Measurements from ENCODE around the gene ARID5A.

The ARID5A gene

DNA sequence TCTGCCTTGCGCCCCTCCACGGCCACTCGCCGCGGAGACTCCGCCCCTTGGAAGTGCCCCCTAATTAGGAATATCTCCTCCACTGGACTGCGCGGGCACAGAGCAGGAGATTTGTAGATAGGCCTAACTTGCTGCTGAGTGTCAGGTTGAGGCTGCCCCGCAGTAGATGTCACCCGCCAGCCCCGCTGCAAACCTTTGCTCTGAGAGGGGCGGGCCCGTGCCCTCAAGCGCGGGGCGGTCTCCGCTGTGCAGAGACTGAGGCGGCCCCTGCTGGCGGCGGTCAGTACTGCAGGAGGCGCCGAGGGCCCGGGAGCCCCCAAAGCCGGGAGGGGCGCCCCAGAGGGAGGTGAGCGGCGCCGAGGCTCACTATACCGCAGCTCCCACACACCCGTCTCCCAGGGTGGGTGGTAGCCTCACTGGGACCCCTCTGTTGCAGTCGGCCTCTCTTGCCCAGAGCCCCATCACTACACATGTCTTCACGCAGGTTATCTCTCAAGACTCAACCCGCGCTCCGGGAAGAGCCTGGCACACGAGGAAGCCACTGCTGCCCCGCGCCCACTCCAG is 28.5 kb upstream of the ARID5A start:
- peak; percentile 93 for DNase-seq (ENCODE audit: low spot score)

DNA sequence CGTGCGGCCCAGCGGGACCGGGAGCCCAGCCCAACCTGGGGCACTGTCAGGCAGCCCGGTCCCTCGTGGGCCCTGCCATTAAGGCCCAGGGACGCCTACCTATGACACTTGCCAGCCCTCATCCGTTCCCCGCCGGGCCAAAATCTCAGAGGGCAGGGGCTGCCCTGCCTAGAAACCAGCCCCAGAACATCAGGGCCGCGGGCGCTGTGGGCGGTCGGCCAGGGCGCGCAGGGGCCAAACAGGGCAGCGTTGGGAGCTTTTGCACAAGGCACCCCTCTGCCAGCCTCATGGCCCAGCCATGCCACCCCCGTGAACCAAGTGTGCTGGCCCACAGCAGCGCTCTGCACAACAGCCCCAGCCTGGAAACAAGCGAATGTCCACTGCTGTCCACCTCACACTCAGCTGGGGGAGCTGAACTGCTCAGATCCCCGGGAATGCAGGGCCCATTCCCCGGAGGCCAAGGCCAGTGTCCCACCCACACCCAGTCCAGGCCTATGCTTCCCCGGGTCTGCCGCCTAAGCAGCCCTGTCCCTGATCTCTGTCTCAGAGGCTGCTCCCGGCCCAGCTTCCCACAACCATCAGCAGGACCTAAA is 27.9 kb upstream of the ARID5A start:
- DNase-seq (ENCODE audit: low spot score), result no peak

DNA sequence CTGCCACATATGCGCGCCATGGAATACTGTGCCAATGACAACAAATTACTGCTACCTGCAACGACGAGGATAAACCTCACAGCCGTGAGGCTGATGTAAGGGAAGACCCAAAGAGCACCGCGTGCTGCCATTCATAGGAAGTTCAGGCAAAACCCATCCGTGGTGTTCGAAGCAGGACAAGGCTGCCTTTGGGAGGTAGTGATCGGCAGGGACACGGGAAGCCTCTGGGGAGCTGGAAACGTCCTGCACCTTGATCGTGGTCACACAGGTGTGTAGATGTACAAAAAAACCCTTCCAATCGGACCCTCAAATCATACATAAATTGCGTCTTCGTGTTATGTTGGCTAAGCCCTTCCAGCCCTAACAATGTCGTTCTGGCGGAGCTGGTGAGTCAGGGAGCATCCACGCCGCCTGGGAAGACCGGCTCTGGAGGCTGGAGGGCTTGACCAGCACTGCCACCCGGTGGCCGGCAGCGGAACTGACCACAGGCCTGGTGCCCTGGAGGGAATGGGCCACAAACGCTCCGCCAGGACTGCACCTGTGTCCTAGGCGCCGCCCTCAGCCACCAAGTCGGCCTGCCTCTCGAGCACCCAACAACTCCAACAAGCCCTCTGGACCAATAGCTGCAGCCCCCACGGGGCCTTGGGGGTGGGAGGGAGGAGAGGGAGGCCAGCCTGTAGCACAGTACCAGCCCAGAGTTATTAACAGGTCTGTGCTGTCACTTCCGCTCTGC is 27.3 kb upstream of the ARID5A start:
- peak; percentile 95 for DNase-seq (ENCODE audit: low spot score)

DNA sequence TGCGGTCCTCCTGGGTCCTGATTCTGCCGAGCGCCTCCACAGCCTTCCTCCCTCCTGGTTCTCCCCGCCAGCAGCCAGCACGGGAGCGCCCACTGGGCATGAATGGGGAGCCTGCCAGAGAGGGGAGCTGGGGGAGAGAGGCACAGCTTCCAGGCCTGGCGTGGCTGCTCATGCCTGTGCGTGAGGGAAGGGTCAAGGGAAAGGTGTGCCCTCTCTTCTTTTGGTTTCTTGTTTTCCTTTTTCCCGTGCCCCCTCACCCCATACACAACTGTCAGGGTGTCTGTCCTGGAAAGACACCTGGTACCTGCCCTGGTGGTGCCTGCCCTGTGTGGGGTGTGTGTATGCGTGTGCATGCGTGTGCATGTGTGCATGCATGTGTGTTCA is 26.7 kb upstream of the ARID5A start:
- DNase-seq (ENCODE audit: low spot score), result no peak

DNA sequence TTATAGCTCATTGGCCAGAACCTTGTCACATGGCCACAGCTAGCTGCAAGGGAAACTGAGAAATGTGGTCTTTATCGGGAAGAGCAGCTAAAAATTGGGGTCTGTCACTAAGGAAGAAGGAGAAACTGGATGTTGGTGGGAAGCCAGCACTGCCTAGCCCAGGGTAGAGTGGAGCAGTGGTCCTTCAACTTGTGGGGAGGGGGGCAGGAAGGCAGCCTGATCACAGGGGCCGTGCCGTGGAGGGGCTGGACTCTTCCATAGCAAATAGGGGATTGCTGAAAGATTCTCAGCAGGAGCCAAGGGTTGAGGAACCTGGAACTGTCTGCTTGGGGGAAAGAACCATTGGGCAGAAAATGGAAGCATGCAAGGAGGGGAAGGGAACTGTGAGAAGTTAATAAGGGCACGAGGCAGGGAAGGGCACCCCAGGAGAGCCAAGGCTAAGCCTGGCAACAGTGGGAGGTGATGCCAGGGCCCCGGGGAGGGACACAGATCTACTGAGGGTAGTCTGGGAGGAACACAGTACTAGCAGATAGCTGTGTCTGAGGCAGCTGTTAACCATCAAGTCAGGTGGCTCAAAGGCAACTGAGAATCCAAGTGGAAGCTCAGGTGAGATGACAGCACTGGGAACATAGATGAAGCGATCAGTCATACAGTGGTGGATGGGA is 25.5 kb upstream of the ARID5A start:
- no peak for DNase-seq (ENCODE audit: low spot score)

DNA sequence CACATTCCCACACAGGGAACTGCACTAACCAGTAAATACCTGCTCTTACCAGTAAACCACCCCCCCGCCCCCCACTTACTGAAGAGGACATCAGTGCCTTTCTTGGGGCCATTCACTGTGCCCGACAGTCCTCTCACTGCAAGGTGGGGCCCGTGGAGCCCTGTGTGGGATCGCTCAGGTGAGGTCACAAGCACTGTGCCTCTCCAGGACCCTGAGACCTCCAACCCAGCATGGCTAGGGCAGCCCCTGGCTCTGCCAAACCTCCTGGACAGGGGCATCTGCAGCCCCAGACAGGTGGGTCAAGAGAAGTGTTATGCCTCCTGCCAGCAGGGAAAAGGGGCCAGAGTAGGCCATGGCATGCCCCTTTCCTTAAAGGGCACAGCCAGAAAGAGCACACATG is 24.7 kb upstream of the ARID5A start:
- no peak for DNase-seq (ENCODE audit: low spot score)

DNA sequence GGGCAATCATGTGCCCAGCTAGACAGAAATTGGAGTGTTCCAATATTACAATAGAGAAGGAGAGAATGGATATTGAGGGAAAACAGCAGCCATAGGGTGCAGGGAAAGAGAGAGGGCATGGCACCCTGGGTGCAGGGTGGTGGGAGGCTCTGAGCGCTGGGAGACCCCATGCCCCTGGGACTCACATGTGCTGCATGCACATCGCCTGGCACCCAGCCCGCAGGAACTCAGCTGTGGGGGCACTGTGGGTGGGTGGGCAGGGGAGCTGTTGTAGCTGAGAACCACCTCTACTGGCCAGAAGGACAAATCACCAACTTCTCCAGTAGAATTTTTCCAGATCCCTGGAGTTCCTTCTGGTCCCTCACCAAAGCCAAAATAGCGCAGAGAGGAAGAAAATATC is 24.2 kb upstream of the ARID5A start:
- DNase-seq (ENCODE audit: low spot score), result no peak

DNA sequence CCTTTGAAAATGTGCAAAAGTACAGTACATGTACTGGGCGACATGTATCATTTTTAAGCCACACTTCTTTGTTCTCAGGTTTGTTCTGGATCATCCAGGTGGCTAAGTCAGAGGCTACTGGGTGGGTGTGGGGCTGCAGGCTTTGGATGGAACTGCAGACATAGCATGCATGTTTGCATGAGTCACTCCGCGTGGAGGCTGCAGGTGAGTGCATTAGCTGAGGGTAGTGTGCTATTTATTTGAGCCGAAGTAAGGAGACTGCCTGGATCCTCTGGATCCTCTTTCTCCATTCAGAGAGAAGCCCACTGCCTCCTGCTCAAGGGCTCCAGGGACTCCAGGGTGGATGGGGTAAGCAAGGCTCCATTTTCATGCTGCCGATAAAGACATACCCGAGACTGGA is 22.0 kb upstream of the ARID5A start:
- no peak for DNase-seq (ENCODE audit: low spot score)

DNA sequence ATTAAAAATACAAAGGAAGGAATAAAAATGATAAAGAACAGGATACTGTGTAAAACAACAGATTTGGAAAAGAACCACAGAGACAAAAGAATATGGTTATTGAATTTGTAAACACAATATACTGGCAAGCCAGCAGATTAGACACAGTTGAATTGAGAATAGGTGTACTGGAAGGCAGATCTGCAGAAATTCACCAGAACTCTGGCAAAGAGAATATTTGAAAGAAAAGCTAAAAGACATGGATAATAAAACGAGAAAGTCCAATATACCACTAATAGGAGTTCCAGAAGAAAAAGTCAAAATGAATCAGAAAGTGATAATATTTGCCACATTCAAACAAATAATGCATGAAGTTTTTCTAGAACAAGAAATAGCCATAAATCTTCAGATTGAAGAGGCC is 19.5 kb upstream of the ARID5A start:
- no peak for DNase-seq (ENCODE audit: low spot score)

DNA sequence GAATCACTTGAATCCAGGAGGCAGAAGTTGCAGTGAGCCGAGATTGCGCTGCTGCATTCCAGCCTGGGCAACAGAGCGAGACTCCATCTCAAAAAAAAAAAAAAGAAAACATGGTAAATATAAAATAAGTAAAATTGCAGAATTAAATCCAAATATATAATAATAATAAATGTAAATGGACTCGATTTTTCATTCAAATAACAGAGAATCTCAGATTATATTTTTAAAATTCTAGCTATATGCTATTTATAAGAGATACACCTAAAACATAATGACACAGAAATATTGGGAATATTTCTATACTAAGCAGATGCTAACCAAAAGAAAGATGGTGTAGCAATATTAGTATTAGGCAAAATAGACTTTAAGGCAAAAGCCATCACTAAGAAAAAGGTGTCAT is 16.3 kb upstream of the ARID5A start:
- DNase-seq (ENCODE audit: low spot score), result no peak

DNA sequence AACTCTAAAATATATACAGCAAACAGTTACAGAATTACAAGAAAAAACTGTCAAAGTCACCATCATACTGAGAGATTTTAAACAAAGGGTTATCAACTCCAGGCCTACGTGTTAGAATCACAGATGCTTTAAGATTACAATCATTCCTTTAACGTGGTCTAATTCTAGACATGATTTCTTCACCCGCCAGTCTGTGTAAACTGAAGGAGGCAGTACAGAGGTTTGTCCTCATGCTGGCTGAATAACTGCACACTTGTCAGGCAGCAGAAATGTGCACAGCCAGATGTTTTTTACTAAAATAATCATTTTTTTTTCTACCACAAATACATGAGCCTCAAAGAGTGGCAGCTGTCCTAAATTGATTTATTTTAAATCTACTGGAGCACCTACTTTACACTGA is 15.9 kb upstream of the ARID5A start:
- DNase-seq (ENCODE audit: low spot score), result no peak

DNA sequence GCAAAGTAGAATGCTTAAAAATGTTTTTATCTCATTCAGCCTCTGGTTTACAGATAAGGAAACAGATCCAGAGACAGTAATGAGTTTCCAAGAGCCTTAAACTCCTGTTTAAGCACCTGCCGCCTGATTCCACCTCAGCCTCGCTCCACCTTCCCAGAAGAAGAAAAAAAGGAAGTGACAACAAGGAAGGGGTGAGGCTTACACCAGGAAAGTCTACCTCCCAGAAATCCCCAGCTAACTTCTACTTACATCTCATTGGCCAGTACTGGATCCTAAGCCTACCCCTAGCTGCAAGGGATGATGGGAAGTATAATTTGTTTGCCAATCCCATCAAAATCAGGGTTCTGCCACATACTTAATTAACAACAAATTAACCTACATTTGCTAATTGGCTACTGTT is 15.3 kb upstream of the ARID5A start:
- DNase-seq (ENCODE audit: low spot score), result no peak

DNA sequence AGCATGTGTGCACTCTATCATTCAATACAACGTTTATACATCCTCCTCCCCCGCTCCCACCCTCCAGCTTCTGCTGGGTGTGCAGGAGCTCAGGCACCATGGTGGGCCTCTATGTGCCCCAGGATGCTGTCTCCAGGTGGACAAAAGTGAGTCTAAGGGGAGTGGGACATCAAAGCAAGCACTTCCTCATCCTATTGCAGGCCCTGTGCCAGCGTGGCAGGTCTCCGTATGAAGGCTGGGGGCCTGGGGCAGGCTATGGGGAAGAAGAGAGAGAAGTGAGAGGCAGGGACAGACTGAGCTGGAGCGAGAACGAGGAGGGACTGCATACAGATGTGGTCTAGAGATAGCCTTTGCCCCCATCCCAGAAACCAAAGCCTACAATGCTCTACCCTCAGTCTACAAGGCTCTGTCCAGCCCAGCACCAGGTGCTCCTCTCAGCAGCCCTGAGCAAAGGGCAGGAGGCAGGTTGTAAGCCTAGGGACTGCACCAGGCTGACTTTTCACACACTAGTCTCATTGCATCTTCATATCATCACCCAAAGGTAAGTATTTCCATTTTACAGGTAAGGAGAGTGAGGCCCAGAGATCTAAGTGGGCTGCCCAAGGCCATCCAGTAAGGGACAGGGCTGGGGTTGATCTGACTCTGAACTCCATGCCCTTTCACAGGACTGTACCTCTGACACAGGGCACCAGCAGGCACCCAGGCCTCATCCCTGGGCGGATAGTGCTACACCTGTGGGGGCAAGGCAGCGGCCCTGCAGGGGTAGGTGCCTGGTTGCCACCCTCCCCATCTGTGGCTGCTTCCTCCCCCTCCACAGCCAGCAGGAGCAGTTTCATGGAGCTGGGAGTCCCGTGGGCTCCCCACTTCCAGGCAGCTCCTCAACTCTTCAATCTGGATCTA is 14.0 kb upstream of the ARID5A start:
- no peak for DNase-seq (ENCODE audit: low spot score)

DNA sequence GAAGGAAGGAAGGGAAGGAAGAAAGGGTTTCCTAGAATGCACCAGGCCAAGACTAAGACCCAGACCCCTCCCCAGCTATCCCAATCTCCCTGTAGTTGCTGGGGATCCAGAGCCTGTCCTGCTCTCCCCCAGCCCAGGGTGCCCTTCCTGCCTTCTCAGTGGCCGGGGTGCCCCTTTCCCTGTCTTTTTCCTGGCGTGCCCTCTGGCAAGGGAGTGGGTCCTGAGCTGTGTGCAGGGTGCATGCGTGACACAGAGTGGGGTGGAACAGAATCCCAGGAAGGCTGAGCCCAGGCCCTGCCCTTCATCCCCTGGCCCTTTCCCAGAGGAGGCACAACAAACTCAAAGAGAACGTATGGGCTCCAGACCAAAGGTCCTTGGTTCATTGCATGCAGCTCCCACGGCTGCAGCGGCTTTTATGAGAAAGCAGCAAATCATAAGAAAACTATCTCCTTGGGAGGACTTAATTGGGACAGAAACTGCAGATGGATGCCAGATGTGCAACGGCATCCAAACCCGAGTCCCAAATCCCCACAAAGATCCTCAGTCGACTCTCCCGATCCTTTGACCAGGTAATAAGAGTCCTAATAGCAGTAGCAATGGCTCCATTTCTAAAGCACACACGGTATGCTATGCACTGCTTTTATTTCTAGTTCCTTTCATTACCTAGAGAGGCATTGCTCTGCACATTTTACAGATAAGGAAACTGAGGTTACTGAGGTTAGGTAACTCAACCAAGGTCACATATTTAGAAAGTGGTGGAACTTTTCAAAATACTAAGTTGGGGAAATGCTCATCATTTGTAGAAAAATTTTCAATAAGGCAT is 12.7 kb upstream of the ARID5A start:
- DNase-seq (ENCODE audit: low spot score), result peak; percentile 79

DNA sequence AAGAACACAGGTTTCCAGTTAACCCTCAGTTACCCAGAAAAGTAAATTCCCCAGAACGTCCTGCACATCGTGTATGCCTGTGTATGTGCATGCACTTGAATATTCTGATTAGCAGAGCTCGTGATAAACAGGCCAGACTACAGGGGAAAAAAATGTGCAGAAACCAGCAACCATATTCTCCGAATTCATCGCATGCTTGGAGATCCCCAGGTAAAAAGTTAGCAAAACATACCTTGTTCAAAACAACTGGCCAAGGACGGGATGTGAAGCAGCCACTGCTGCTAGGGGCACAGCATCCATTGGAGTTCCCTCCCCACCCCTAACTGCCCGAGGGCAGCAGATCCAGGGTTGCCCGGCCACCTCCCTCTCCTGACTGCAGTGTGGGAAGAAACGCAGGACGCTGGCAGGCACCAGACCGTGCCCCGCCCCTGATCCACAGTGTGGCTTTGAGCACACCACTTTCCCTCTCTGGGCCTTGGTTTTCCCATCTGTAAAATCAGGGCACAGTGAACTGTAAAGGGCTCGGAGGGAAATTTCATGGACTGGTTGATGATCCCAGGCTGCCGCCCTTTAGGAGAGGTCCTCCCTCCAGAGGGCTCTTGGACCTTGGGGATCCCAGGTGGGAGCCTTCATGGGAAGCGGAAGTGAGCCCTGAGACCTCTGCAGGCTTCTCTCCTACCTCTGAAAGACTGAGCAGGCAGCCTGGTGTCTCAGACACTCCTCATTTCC is 11.9 kb upstream of the ARID5A start:
- no peak for DNase-seq (ENCODE audit: low spot score)

DNA sequence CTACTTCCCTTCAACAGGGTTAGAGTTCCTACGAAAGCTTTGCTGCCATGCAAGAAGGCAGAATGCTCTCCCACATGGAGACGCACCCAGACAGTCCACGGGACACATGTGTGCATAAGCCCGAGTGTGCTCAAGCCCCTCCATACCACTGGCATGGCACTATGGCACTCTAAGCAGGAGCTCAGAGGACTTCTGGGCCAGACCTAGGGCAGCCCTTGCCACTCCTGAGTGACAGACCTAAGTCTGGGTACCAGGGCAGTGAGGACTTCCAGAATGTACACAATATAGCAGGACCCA is 11.4 kb upstream of the ARID5A start:
- DNase-seq (ENCODE audit: low spot score), result no peak

DNA sequence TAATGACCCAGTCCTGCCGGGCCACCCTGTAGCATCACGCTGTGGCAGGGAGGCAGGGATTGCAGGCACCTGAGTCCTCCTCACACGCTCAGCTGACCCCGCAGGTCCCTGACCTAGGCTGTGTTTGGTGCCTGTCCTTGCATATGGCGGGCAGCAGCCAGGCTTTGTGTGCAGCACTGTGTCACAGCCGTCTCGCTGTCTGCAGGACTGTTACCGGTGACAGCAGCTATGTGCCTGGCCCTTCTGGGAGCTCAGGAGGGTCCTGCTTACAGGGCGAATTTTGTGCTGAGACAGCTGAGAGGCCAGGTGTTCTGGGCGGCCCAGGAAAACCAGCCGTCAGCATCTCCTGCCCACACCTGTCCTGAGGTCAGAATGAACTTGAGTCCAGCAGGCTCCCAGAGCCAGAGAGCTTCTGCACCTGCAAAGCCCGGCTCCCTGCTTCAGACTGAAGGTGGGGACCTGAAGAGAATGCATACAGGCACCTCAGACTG is 10.4 kb upstream of the ARID5A start:
- no peak for DNase-seq (ENCODE audit: low spot score)

DNA sequence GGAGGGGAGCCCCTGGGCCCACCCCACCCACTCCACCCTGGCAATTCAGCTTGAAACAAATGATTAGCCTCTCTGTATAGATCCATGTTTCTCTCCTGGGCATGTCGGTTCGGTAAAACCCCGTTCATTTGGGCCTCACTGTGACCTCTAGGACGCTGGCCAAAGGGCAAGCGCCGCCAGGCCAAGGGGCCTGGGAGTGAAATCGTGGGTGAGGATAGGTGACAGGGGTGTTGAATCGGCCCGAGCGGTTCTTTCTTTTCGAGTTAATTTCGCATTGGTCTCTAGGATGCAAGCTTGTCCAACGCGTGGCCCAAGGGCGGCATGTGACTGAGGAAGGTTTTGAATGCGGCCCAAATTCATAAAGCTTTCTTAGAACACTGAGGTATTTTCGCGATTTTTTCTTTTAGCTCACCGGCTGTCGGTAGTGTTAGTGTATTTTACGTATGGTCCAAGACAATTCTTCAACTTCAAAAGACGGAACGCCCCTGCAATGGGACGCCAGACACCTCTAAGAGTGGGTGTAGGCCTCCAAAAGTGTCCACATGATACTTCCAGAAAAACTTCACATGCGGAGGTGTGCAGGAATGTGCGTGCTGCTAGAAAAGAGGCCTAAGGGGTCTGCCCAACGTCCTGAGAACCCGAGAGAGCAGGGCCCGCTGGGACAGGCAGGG is 9.8 kb upstream of the ARID5A start:
- no peak for DNase-seq (ENCODE audit: low spot score)

DNA sequence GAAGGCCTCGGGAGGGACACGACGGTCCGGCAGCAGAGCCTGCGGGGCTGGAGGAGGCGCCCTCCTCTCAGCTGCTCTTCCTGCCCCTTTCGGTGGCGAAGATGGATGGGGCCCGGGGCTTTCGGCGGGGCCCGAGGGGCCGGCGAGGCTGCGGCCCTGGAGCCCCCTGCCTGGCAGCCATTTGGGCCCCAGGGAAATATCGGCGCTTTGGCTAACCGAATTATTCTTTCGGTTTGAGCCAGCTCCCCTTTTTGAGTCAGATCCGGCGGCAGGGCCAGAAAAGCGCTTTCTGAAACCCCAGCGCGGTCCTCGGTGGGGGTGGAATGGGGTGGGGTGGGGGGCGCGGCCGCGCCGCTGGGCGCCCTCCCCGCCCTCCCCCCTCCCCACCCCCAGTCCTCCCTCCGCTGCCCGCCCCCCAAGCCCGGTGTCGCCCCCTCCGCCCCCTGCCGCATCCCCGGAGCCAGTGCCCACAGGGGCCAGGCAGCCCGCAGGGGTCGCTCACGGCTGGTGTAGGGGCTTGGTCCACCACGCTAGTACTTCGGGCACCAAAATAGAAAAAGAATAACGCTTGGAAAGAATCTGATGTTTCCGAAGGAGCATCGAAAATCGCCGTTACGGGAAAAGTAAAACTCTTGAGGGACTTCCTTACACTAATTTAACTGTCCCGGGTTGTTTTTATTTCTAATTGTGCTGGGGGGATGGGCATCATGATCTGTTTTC is 9.1 kb upstream of the ARID5A start:
- peak; percentile 58 for DNase-seq (ENCODE audit: low spot score)
